ENCODE measurements around the gene C17orf78.

GRCh38 chr17:37432671-37433070 lies 56.9 kb downstream of the C17orf78 start:
- TF ChIP-seq EZH2phosphoT487 (IDR thresholded peaks at IDR 0.05; ENCODE audit: low read depth) (no peak), CTCF (IDR thresholded peaks at IDR 0.05; ENCODE audit: low read depth, low read length) (no peak)

Data from OCI-LY3 (cell line).